SK-N-SH treated with all-trans-retinoic acid at 6 μM for 48 hours (cell line): ENCODE measurements around the gene HIPK1.

Experiments used
- ATAC-seq: fragments of 200-7000 bp; cut with Tn5 transposase; 3 replicates; pipeline ENCODE4 v1.9.1; 2020; ENCODE audit warnings: mild to moderate bottlenecking, moderate library complexity
- ARNTL ChIP-seq: fragments of 450-650 bp; formaldehyde crosslinking; IDR thresholded peaks from 2 replicates; pipeline ENCODE4 v1.5.0; 2020; ENCODE audit warnings: low read depth, mild to moderate bottlenecking, moderate library complexity, borderline replicate concordance
- CSRNP3 ChIP-seq: fragments of 250-450 bp; sonication (Bioruptor Pico); IDR thresholded peaks from 2 replicates; pipeline ENCODE4 v1.5.1; 2021; ENCODE audit warnings: mild to moderate bottlenecking, moderate library complexity
- ESRRG ChIP-seq: fragments of 250-450 bp; sonication (Bioruptor Pico); IDR thresholded peaks from 2 replicates; pipeline ENCODE4 v1.6.1; 2021; ENCODE audit warnings: mild to moderate bottlenecking
- OSR1 ChIP-seq: fragments of 250-450 bp; sonication (Bioruptor Pico); IDR thresholded peaks from 2 replicates; pipeline ENCODE4 v1.8.0; 2022; ENCODE audit warnings: moderate library complexity, mild to moderate bottlenecking, inconsistent platforms
- PATZ1 ChIP-seq: fragments of 250-450 bp; sonication (Bioruptor Pico); IDR thresholded peaks from 2 replicates; pipeline ENCODE4 v1.8.0; 2020; ENCODE audit warnings: mild to moderate bottlenecking, moderate library complexity, borderline replicate concordance
- PPARA ChIP-seq: fragments of 250-450 bp; sonication (Bioruptor Pico); IDR thresholded peaks from 2 replicates; pipeline ENCODE4 v1.5.0; 2020; ENCODE audit warnings: mild to moderate bottlenecking, borderline replicate concordance
- RARB ChIP-seq: fragments of 250-450 bp; sonication (Bioruptor Pico); IDR thresholded peaks from 2 replicates; pipeline ENCODE4 v1.8.0; 2021; ENCODE audit warnings: mild to moderate bottlenecking, moderate library complexity
- SNAI2 ChIP-seq: fragments of 250-450 bp; sonication (Bioruptor Pico); IDR thresholded peaks from 2 replicates; pipeline ENCODE4 v1.5.0; 2020; ENCODE audit warnings: mild to moderate bottlenecking, moderate library complexity
- TOX ChIP-seq: fragments of 250-450 bp; sonication (Bioruptor Pico); IDR thresholded peaks from 2 replicates; pipeline ENCODE4 v1.8.0; 2021; ENCODE audit warnings: mild to moderate bottlenecking, moderate library complexity, borderline replicate concordance
- TF ChIP-seq, protein P1 (sequence below): fragments of 250-450 bp; sonication (Bioruptor Pico); IDR thresholded peaks from 2 replicates; pipeline ENCODE4 v1.5.0; 2020; ENCODE audit warnings: mild to moderate bottlenecking, moderate library complexity
- TF ChIP-seq, protein P2 (sequence below): fragments of 250-450 bp; sonication (Bioruptor Pico); IDR thresholded peaks from 2 replicates; pipeline ENCODE4 v1.5.1; 2020; ENCODE audit warnings: low read depth, mild to moderate bottlenecking, moderate library complexity

HIPK1 gene

DNA sequence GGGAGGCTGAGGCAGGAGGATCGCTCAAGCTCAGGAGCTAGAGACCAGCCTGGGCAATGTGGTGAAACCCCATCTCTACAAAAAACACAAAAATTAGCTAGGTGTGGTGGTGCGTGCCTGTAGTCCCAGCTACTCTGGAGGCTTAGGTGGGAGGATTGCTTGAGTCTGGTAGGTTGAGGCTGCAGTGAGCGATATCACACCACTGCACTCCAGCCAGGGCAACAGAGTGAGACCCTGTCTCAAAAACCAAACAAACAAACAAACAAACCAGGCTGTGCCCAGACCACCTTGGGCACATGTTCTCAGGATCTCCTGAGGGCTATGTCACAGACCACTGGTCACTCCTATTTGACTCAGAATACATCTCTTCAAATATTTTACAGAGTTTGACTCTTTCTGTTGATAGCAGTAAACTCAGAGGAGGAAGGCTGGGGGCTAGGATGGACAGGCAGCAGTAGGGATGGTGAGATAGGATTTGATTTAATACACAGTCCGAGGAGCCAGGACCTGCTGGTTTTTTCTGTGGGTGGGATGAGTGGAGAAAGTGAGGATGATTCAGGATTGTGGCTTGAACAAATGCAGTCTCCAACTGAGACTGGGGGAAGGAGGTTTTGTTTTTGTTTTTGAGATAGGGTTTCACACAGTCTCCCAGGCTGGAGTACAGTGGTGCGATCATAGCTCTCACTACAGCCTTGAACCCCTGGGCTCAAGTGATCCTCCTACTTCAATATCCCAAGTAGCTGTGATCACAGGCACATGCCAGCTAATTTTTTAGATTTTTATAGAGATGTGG lies 96.7 kb downstream of the HIPK1 start (continued):
- TF ChIP-seq PATZ1 (CRISPR knock-in tag): no peak
- TF ChIP-seq PPARA (CRISPR knock-in tag): no peak
- no peak for TF ChIP-seq SNAI2 (CRISPR knock-in tag)
- TF ChIP-seq ARNTL: no peak

DNA sequence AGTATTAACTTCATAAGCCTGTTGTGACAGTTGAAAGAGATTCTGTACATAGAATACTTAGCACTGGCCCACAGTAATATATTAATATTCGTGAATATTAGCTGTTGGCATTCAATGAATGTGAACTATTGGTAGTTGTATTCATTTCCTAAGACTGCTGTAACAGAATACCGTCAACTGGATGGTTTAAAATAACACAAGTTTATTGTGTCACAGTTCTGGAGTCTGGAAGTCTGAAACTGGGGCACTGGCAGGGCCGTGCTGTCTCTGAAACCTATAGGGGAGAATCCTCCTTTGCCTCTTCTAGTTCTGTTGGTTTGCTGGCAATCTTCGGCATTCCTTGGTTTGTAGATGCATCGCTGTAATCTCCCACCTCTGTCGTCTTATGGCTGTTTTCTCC lies 97.7 kb downstream of the HIPK1 start:
- TF ChIP-seq CSRNP3 (CRISPR knock-in tag) (no peak), OSR1 (CRISPR knock-in tag) (no peak), ESRRG (CRISPR knock-in tag) (no peak), TOX (CRISPR knock-in tag) (no peak), SNAI2 (CRISPR knock-in tag) (no peak), RARB (CRISPR knock-in tag) (no peak), PATZ1 (CRISPR knock-in tag) (no peak), ARNTL (no peak)
- TF ChIP-seq, protein P1, sequence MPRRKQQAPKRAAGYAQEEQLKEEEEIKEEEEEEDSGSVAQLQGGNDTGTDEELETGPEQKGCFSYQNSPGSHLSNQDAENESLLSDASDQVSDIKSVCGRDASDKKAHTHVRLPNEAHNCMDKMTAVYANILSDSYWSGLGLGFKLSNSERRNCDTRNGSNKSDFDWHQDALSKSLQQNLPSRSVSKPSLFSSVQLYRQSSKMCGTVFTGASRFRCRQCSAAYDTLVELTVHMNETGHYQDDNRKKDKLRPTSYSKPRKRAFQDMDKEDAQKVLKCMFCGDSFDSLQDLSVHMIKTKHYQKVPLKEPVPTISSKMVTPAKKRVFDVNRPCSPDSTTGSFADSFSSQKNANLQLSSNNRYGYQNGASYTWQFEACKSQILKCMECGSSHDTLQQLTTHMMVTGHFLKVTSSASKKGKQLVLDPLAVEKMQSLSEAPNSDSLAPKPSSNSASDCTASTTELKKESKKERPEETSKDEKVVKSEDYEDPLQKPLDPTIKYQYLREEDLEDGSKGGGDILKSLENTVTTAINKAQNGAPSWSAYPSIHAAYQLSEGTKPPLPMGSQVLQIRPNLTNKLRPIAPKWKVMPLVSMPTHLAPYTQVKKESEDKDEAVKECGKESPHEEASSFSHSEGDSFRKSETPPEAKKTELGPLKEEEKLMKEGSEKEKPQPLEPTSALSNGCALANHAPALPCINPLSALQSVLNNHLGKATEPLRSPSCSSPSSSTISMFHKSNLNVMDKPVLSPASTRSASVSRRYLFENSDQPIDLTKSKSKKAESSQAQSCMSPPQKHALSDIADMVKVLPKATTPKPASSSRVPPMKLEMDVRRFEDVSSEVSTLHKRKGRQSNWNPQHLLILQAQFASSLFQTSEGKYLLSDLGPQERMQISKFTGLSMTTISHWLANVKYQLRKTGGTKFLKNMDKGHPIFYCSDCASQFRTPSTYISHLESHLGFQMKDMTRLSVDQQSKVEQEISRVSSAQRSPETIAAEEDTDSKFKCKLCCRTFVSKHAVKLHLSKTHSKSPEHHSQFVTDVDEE (CRISPR knock-in tag): no peak
- TF ChIP-seq, protein P2, sequence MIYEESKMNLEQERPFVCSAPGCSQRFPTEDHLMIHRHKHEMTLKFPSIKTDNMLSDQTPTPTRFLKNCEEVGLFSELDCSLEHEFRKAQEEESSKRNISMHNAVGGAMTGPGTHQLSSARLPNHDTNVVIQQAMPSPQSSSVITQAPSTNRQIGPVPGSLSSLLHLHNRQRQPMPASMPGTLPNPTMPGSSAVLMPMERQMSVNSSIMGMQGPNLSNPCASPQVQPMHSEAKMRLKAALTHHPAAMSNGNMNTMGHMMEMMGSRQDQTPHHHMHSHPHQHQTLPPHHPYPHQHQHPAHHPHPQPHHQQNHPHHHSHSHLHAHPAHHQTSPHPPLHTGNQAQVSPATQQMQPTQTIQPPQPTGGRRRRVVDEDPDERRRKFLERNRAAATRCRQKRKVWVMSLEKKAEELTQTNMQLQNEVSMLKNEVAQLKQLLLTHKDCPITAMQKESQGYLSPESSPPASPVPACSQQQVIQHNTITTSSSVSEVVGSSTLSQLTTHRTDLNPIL: no peak
- ATAC-seq: peak; percentile 88
